Stimulated activated CD4-positive, alpha-beta T cell treated with anti-CD3 and anti-CD28 coated beads, Interleukin-12 subunit alpha, Interleukin-12 subunit beta, amount 100 ng/mL, for 48 hours (primary cell): ENCODE data around the gene NAB1.
"Not testable (repeated sequence)": the region's sequence is repeated elsewhere in the genome, so short reads cannot be mapped to it uniquely, and the experiment has no call there.

Source experiments
- DNase-seq, 3 donors: peaks; one replicate each; pipeline ENCODE4 v3.0.0-alpha.2; 2020; ENCODE audit warnings: low read depth in 2 of 3, low spot score in 1 of 3

Gene NAB1

GRCh38 chr2:190670182-190670946 is 21.5 kb downstream of the NAB1 start:
- no peak for DNase-seq

- no peak for DNase-seq
Measured at GRCh38 chr2:190674966-190675650, 26.2 kb downstream of the NAB1 start.

- no peak for DNase-seq
Measured at GRCh38 chr2:190677255-190677654, 28.4 kb downstream of the NAB1 start.

GRCh38 chr2:190678444-190679162 is 29.7 kb downstream of the NAB1 start:
- peak; percentile 41 to 59 (median 47) for DNase-seq

GRCh38 chr2:190679391-190679790 is 30.5 kb downstream of the NAB1 start:
- no peak for DNase-seq

- DNase-seq: peak; percentile 25 to 46 (median 46)
Measured at GRCh38 chr2:190679813-190680591, 31.1 kb downstream of the NAB1 start.

GRCh38 chr2:190682168-190682567 is 33.3 kb downstream of the NAB1 start:
- DNase-seq: no peak

GRCh38 chr2:190683802-190684201 is 34.9 kb downstream of the NAB1 start:
- no peak for DNase-seq

- no peak for DNase-seq
Measured at GRCh38 chr2:190684931-190685330, 36.0 kb downstream of the NAB1 start.

GRCh38 chr2:190685333-190685732 is 36.5 kb downstream of the NAB1 start:
- DNase-seq: no peak

GRCh38 chr2:190693533-190694232 is 44.8 kb downstream of the NAB1 start:
- no peak for DNase-seq

GRCh38 chr2:190694479-190694878 is 45.6 kb downstream of the NAB1 start:
- DNase-seq: no peak

- DNase-seq: peak in 2 of 3 donors; percentile 28 to 45
Measured at GRCh38 chr2:190695739-190696138, 46.9 kb downstream of the NAB1 start.

- no peak for DNase-seq
Measured at GRCh38 chr2:190696792-190697398, 48.0 kb downstream of the NAB1 start.

- no peak for DNase-seq
Measured at GRCh38 chr2:190697421-190697820, 48.5 kb downstream of the NAB1 start.

- no peak for DNase-seq
Measured at GRCh38 chr2:190698895-190699294, 50.0 kb downstream of the NAB1 start.

GRCh38 chr2:190701586-190701985 is 52.7 kb downstream of the NAB1 start:
- no peak for DNase-seq

GRCh38 chr2:190705280-190705679 is 56.4 kb downstream of the NAB1 start:
- no peak for DNase-seq

- no peak for DNase-seq
Measured at GRCh38 chr2:190707726-190708125, 58.8 kb downstream of the NAB1 start.

- DNase-seq: not testable (repeated sequence)
Measured at GRCh38 chr2:190708650-190709049, 59.8 kb downstream of the NAB1 start.
